HG03571 (cell line): ENCODE results near the gene PDK2.

Experiments
- ATAC-seq: cut with Tn5 transposase; IDR thresholded peaks from one replicate; pipeline ENCODE4 v1.9.1; 2021; ENCODE audit not compliant: unreplicated experiment

Gene PDK2

GRCh38 chr17:50115756-50116155 is 20.6 kb downstream of the PDK2 start:
- ATAC-seq: no peak

- no peak for ATAC-seq
These were observed 22.3 kb downstream of the PDK2 start for GRCh38 chr17:50117202-50118051.

DNA sequence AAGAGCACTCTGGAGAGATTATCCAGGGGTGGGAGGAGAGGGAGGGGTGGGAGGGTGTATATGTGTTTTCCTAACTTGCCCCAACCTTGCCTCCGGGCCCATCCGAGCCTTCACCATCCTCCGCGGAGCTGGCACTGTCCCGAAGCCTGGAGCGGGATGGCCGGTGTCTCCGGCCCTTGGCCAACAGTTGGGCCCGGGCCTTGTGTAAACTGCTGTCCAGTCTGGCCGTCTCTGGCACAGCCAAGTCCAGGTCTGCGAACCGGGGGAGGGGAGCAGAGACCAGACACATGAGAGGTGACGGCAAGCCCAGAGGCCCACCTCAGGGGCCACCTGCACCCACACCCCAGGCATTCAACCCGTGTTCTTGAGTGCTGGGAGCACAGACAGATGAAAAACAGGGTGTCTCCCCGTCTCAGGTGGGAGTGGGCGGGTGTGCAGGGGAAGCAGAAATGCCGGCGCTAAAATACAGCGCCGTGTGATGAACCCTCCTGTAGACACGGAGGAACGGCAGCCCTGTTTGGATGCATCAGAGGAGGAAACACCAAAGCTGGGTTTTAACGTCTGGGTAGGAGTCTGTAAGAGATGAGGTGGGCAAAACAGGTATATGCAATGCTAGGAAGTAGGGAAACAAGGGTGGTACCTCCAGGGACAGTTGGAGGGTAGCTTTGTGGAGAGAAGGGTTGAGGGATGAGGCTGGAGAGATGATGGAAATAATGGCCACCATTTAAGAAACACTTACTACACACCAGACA is 23.1 kb downstream of the PDK2 start:
- no peak for ATAC-seq

DNA sequence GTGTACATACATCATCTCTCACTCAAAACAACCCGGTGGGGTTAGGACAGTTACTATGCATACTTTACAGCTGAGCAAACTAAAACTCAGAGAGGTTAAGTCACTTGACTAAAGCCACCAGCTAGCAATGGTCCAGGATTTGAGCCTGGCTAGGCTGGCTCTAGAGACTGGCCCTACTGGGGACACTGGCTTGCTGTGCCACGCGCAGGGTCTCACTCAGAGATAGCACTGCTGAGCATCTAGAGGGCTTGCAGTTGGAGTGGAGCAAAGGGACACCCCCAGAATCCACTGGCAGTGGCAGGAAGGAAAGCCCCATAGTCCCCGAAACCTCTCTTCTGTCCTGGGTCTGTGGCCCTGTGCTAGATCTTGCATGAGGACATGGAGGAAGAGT is 23.7 kb downstream of the PDK2 start:
- ATAC-seq: no peak

DNA sequence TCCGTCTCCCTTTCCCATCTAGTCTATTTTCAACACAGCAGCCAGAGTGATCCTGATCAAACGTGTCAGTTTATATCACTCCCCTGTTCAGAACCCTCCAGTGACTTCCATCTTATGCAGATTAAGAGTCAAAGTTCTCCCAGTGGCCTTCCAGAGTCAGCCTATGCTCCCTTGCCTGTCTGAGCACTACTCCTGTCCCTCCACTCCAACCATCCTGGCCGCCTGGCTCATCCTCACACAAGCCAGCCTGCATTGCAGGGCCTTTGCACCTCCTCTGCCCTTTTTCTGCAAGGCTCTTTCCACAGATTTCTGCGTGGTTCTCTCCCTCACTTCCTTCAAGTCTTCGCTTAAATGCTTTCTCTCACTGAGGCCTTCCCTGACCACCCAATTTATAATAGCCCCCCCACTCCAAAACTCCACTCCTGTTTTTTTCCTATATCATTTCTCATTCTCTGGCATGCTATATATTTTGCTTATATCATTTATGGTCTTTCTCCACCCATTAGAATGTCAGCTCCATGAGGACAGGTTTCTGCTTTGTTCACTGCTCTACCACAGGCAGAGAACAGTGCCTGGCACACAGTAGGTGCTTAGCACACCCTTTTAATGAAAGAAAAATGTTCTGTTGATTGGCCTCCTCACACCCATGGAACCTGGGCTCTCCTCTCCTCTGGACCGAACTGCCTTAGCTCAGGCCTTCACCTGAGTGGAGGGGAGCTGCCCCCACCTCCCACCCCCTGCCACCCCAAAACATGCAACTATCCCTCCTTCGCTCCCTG is 25.5 kb downstream of the PDK2 start:
- no peak for ATAC-seq

- ATAC-seq: no peak
These were observed 27.8 kb downstream of the PDK2 start for GRCh38 chr17:50122945-50123344.

DNA sequence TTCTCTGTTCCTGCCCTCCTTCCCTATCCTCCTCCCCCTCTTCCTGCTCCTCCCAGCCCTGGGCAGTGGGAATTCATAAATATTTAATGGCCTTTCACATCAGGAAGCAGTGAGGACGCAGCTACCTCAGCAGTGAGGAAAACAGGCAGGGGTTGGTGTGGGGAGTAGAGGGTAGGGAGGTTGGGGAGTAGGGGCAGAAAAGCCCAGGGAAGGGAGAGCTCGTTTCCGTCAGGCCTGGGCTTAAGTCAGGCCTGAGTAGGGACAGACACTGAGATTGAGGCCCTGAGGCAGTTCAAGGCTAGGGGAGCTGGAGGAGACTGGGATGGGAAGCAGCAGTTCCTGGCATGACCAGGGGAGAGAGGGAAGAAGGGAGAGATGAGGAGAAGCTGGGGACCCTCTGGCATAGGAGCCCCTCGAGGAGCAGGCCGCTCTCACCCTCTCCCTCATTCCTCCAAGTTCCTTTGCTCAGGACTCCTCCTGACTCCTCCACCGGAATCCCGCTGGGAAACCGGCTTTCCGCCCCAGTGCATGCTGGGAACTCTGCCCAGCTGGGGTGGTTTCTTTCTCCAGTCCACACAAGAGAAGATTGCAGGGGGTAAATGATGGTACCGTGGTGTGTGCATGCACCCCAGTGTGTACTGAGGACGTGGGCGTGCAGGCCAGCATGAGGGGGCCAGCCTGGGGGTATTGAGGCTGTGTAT is 28.6 kb downstream of the PDK2 start:
- ATAC-seq: no peak

DNA sequence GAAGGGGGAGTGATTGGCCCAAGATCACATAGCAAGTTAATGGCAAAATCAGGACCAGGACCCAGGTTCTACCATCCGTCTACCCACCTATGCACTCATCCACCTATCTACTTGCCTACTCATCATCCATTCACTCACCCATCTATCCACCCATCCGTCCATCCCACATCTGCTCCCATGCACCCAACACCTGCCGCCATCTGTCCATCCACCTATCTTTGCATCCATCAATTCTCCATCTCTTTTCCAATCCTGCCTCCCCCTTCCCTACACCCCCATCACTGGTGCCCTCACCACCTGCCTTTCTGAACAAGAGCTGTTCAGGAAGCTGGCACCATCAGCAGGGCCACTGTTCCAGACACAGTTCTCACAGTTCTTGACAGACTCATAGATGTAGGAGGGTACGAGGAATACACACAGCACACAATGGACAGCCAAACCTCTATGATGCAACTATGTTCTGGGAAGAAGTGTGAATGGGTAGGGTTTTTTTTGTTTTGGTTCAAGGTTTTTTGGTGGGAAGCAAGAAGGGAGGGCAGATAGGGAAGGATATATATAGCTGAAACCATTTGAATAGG is 30.4 kb downstream of the PDK2 start:
- ATAC-seq: no peak

DNA sequence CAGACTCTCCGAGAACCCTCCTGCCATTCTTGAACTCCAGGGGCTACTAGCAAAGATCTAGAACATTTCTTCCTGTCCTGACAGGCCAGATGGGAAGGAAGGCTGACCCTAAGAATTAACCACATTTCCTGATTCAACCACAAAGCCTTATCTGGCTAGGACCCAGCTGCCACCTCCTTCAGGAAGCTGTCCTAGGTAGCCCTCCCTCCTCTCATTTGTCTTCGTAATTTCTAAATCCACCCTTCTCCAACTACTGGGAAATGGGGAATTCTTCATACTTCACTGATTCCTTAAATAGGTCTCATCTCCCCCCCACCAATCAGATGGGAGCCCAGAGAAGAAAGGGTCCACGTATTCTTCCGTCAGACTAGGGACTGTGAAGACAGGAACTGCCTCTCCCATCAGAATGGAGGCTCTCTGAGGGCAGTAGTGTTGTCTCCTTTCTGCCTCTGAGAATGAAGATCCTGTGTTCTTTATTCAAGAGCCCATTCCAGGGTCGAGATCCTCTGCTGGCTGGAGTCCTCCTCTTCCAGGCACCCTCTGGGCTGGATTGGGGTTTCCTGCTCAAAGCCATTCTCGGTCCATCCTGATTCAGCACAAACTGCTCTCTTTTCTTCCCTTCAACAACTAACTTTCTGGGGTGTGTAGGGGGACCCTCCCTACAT is 32.7 kb downstream of the PDK2 start:
- ATAC-seq: no peak

DNA sequence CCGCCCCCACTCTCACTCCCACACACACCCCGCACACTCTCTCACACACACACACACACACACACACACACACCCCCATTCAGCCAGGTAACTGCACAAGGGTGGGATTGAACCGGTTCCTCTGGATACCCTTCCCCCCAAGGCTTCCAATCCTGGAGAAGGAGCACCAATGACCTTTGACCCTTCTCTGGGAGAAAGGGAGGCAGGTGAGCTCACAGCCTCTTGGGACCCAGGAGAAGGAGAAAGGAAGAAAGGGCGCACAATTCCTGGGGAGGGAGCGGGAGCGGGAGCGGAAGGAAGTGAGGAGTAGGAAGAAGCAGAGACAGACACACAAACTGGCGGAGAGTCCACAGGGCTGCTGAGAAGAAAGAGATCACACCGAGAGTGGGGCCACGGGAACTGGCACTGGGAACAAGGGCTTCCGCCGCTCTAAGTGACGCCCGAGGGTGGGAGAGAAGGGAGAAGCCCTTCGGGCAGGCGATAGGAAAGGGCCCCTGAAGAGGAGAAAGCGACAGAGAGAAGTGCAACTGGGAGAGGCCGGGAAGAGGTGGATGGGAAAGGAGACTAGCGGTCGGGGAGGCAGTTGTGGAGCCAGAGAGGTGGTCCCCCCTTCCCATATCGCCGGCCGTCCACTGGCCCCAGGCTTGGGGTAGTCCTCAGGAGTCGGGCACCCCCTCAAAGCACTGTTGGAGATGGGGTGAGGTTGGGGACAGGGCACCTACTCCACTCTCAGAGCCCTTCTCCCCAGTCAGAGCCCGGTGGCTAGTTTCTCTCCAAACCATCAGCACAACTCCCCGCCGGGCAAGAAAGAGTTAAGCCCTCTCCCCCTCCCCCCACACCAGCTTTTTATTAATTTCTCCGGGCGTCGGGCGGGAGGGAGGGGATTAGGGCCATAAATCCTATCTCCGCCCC is 33.5 kb downstream of the PDK2 start:
- ATAC-seq: no peak

DNA sequence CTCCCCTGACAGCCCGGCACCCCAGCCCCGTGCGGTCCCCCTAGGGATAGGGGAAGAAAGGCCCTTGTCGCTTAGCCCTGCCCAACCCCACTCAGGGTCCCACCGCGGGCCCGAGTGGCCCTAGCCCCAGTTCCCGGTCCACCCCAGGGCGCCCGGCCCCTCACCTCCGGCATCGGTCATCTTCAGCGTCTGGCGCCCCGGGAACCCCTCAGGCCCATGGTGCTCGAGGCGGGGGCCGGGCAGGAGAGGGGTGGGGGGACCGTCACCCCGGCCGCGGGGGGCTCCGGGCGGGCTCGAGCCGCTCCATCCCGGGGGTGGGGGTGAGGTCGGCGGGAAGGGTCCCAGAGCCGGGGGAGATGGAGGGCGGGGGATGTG is 34.2 kb downstream of the PDK2 start:
- ATAC-seq: no peak

DNA sequence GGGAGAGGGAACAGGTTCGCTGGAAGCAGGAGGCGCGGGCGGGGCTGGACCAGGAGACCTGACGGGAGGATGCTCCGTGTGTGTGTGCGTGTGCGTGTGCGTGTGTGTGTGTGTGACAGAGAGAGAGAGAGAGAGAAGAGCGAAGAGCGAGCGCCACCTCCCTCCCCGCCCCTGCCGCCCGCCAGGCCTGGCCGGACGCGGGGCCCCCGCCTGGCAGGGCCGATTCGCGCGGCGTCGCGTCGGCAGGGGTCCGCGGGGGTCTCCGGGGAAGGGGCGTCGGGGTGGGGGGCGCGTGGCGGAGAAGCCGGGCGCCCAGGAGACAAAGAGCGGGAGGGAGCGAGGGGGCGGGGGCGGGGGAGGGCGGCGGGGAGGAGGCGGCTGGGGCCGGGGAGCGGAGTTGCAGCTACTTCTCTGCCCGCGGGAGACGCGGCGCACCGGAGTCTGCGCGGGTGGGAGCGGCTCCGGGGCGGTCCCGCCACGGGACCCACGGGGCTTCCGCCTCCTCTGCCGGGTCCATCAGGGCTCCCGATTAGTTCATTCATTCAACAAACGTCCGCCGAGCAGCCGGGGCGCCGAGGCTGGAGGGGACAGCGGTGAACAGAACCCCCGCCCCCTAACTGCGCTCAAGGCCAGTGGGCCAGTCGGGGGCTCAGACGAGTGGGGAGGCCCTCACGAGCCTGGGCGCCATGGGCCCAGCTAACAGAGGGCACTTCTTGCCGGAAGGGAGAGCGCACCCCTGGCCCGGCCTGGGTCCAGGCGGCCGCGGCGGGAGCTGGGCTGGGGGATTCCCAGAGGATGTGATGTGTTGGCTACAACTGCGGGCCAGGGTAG is 34.8 kb downstream of the PDK2 start, which contains the start of gene SAMD14:
TSS of gene SAMD14 (minus strand) at position 433 of the 831 bp plus-strand sequence. CDS start 5,201 bp downstream, outside the sequence.
- ATAC-seq: no peak

DNA sequence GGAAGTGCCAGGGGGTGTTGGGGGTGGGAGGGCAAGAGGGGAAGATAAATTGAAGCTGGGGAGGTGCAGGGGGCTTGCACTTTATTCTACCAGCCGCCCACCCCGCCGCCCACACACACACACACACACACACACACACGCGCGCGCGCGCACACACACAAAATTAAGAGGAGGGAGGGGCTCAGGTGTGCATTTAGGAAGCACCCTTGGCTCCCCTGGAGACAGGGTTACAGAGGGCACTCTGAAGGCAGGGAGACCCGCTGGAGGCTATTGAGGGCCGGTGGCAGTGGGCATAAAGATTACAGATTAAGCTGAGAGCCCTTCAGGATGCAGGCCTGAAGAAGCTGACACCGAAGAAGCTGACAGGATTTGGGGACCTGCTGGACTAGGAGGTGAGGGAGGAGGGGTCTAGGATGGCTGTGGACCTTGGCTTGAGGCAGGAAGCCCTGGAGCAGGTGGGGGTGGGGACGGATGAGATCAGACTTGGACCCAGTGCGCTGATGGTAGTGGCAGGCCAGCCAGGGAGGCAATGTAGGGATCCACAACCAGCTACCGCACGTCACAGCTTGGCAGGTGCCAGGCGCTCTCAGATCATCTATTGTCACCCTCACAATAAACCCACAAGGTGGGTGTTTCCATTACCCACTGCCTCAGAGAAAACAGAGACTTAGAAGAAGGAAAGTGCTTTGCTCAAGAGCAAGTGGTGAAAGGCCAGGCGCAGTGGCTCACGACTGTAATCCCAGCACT is 35.6 kb downstream of the PDK2 start:
- no peak for ATAC-seq

DNA sequence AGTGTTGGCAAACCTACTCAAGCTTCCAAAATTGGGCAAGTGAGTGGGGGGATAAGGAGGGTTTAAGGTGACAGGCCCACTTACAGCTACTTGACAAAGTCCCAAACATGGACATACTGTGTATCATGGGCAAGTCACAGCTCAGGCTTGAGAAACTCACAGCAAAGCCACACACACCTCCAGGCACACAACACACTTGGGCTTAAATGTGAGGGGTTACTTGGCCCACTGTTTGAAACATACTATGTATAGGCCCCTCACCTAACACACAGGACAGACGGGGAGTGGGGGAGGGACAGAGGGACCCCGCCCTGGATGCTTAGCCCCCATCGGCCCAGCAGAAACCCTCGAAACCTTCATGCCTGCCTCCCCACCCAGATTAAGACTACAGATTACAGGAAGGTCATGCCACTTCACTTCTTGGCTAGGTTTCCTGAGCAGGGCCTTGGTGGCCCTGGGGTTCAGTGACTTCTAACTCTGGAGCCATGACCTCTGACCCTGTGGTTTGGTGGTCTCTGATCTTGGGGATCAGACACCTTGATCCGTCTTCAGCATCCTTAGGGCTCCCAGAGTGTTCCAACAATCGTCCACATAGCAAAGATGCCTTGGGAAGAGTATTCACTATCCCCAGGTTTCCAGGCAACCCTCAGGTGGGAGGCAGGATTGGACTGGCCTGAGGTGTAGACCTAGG is 37.1 kb downstream of the PDK2 start:
- ATAC-seq: no peak

DNA sequence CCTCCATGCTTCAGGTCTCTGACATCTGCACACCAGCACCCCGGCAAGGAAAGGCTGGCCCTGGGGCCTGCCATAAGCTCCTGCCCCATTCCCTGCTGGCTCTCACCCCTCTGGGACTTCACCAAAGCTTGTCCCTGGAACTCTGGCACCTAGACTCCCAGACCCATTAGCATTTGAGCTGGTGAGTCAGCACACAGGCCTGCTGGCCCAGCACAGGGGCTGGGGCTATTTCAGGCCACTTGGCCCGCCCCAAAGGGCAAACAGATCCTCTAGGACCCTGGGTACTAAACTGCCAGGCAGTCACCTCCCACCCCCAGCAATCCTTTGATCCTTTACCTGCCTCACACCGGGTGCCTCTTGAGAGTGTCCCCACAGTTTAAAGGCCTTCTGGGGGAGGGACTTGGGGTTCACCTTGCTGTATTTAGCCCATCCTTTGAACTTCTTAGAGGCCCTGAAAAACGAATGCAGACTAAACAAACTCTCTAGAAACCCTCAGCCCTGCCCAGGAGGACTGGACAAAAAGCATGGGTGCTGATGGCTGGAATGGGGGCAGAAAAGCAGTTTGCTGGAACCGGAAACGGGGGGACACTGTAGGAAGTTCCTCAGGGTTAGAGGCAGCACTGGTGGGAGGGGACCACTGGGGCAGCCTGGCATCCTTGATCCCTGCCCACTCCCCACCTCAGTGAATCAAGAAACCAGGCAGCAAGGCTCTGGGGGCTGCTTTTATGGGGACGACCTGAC is 38.0 kb downstream of the PDK2 start:
- ATAC-seq: no peak

- no peak for ATAC-seq
These were observed 38.6 kb downstream of the PDK2 start for GRCh38 chr17:50133769-50134099.
